Hepatocyte (in vitro differentiated cells): Measurements from ENCODE around the gene PRCC. TPM values are rescaled to one million over a fixed set of nuclear protein-coding genes. Genes with fewer than 3 reads are reported as not detected.
"Not testable (repeated sequence)": the region's sequence is repeated elsewhere in the genome, so short reads cannot be mapped to it uniquely, and the experiment has no call there.

ENCODE experiments used
- DNase-seq: peaks from one replicate; pipeline ENCODE4 v3.0.0-alpha.2; 2016; ENCODE audit warnings: low spot score
- H2AFZ ChIP-seq: fragments of 200-600 bp; sonication (generic); 2 replicates; pipeline ENCODE4 v1.6.0; 2016; ENCODE audit warnings: antibody characterized with exemption, mild to moderate bottlenecking
- H3K27ac ChIP-seq: fragments of 200-600 bp; sonication (generic); 2 replicates; pipeline ENCODE4 v1.5.1; 2016; ENCODE audit warnings: mild to moderate bottlenecking
- H3K27me3 ChIP-seq: fragments of 200-600 bp; sonication (generic); 2 replicates; pipeline ENCODE4 v1.6.1; 2016
- H3K36me3 ChIP-seq: fragments of 200-600 bp; sonication (generic); replicated peaks from 2 replicates; pipeline ENCODE4 v1.5.1; 2016; ENCODE audit warnings: low read depth; ENCODE audit not compliant: insufficient read depth
- H3K4me1 ChIP-seq: fragments of 200-600 bp; sonication (generic); 2 replicates; pipeline ENCODE4 v1.5.1; 2016; ENCODE audit warnings: mild to moderate bottlenecking, moderate library complexity; ENCODE audit not compliant: insufficient read depth
- H3K4me2 ChIP-seq: fragments of 200-600 bp; sonication (generic); 2 replicates; pipeline ENCODE4 v1.6.0; 2016
- H3K4me3 ChIP-seq: fragments of 200-600 bp; sonication (generic); 2 replicates; pipeline ENCODE4 v1.5.1; 2016; ENCODE audit warnings: mild to moderate bottlenecking
- H3K79me2 ChIP-seq: fragments of 200-600 bp; sonication (generic); 2 replicates; pipeline ENCODE4 v1.6.0; 2017; ENCODE audit warnings: mild to moderate bottlenecking
- H3K9me2 ChIP-seq: fragments of 200-600 bp; sonication (generic); replicated peaks from 2 replicates; pipeline ENCODE4 v1.6.0; 2017; ENCODE audit warnings: mild to moderate bottlenecking; ENCODE audit not compliant: insufficient read depth
- H3K9me3 ChIP-seq: fragments of 200-600 bp; sonication (generic); 2 replicates; pipeline ENCODE4 v1.5.1; 2016; ENCODE audit warnings: low read depth, mild to moderate bottlenecking
- H4K20me1 ChIP-seq: fragments of 200-600 bp; sonication (generic); 2 replicates; pipeline ENCODE4 v1.6.0; 2016; ENCODE audit warnings: mild to moderate bottlenecking; ENCODE audit not compliant: insufficient read depth, poor library complexity, severe bottlenecking
- CTCF ChIP-seq: fragments of 200-600 bp; sonication (generic); IDR thresholded peaks from 2 replicates; pipeline ENCODE4 v1.5.1; 2016; ENCODE audit warnings: antibody characterized with exemption, mild to moderate bottlenecking; ENCODE audit not compliant: poor library complexity
- EZH2 ChIP-seq: fragments of 200-600 bp; sonication (generic); IDR thresholded peaks from 2 replicates; pipeline ENCODE4 v1.6.1; 2016; ENCODE audit warnings: antibody characterized with exemption, mild to moderate bottlenecking, borderline replicate concordance
- EZH2phosphoT487 ChIP-seq: fragments of 200-600 bp; sonication (generic); IDR thresholded peaks from one replicate; pipeline ENCODE4 v1.6.1; 2018; ENCODE audit warnings: antibody characterized with exemption, mild to moderate bottlenecking, low read depth, moderate library complexity; ENCODE audit not compliant: unreplicated experiment, severe bottlenecking
- WGBS: methylation state at CpG from one replicate; pipeline ENCODE4 v1.1.6; 2016; ENCODE audit warnings: low lambda C conversion rate; ENCODE audit errors: missing lambda C conversion rate; 5-methylcytosine and 5-hydroxymethylcytosine counted together
- polyA plus RNA-seq: library from polyadenylated mRNA; unstranded; fragments of >200 nt; fragmentation: Nextera tagmentation; extraction: Ambion mirVana; gene quantifications from 2 replicates; pipeline ENCODE4 v1.2.1, GENCODE V29; 2016
- total RNA-seq: library from RNA; depleted of rRNA; stranded (reverse); fragments of >200 nt; gene quantifications from 2 replicates; pipeline ENCODE4 v1.2.3, GENCODE V29; 2014

PRCC gene
- total and polyA plus RNA-seq, 2 experiments from 2014 or later = 35.9 to 108 TPM

- peak overlapping the region; percentile 100 for H3K27ac ChIP-seq
- no peaks in the 10 kb centered on the region for H3K9me2 ChIP-seq
- peaks cover 23% of the 10 kb centered on the region for H3K4me1 ChIP-seq
- H3K36me3 ChIP-seq = no peaks in the 10 kb centered on the region
- TF ChIP-seq CTCF = no peak
- no peak for TF ChIP-seq EZH2phosphoT487
- no peak for TF ChIP-seq EZH2
- peaks cover 55% of the 10 kb centered on the region for H3K79me2 ChIP-seq
- no peaks in the 10 kb centered on the region for H3K27me3 ChIP-seq
- WGBS = 48% methylated on average over 1 of the region's 1 CpG
- H3K4me3 ChIP-seq = peak overlapping the region; percentile 95
- no peak for DNase-seq
- peak overlapping the region; percentile 83 for H3K4me2 ChIP-seq
- no peaks in the 10 kb centered on the region for H3K9me3 ChIP-seq
- no peaks in the 10 kb centered on the region for H4K20me1 ChIP-seq
- no peak overlapping the region for H2AFZ ChIP-seq
Observed at GRCh38 chr1:156752843-156753482, 14.4 kb upstream of the PRCC start.

- Histone ChIP-seq H2AFZ (no peak overlapping the region), H3K27me3 (no peaks in the 10 kb centered on the region), H3K4me2 (no peak overlapping the region), H3K36me3 (no peaks in the 10 kb centered on the region), H3K4me3 (no peak overlapping the region), H3K9me2 (no peaks in the 10 kb centered on the region), H4K20me1 (no peaks in the 10 kb centered on the region), H3K79me2 (peaks cover 43% of the 10 kb centered on the region), H3K4me1 (peaks cover 11% of the 10 kb centered on the region), H3K27ac (no peak overlapping the region), H3K9me3 (no peaks in the 10 kb centered on the region)
- WGBS = 91% methylated on average over 8 of the region's 8 CpGs
- no peak for DNase-seq
- TF ChIP-seq CTCF (no peak), EZH2phosphoT487 (no peak), EZH2 (no peak)
Observed at GRCh38 chr1:156754219-156754618, 13.1 kb upstream of the PRCC start.

DNA sequence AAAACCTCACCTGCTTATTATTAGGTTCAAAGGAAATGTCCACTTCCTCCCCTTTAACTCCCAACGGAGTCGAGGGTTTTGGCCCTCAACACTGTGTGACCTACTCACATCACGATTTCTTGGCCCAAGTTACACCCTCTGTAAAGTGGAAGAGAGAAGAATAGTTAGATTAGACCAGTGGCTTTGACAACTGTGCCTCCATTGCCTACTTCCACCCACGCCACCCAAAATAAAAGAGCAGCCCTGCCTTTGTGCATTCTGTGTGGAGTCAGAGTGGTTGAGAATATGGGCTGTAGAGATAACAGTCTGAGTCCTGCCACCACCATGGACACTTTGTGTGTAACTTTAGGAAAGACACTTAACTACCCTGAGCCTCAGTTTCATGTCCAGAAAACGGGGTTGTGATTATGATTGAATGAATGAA, 11.8 kb upstream of the PRCC start:
- no peaks in the 10 kb centered on the region for H3K9me2 ChIP-seq
- WGBS = 79% methylated on average over 5 of the region's 5 CpGs
- no peaks in the 10 kb centered on the region for H3K9me3 ChIP-seq
- H2AFZ ChIP-seq = no peak overlapping the region
- peaks cover 4% of the 10 kb centered on the region for H3K4me1 ChIP-seq
- DNase-seq = no peak
- H3K27me3 ChIP-seq = no peaks in the 10 kb centered on the region
- peaks cover 30% of the 10 kb centered on the region for H3K79me2 ChIP-seq
- H3K36me3 ChIP-seq = no peaks in the 10 kb centered on the region
- TF ChIP-seq EZH2phosphoT487 = no peak
- no peaks in the 10 kb centered on the region for H4K20me1 ChIP-seq
- no peak overlapping the region for H3K4me2 ChIP-seq
- H3K27ac ChIP-seq = no peak overlapping the region
- no peak overlapping the region for H3K4me3 ChIP-seq

- no peak for DNase-seq
- 97% methylated on average over 1 of the region's 1 CpG for WGBS
Observed at GRCh38 chr1:156756355-156756754, 11.0 kb upstream of the PRCC start.

GRCh38 chr1:156757572-156758253, 9.6 kb upstream of the PRCC start:
- not testable (repeated sequence) for H3K4me1 ChIP-seq, H3K27me3 ChIP-seq, H2AFZ ChIP-seq, H3K9me3 ChIP-seq, H3K27ac ChIP-seq, H3K4me2 ChIP-seq, H3K9me2 ChIP-seq, H3K4me3 ChIP-seq, H3K36me3 ChIP-seq, DNase-seq, H4K20me1 ChIP-seq
- H3K79me2 ChIP-seq = peaks cover 14% of the 10 kb centered on the region
- 98% methylated on average over 10 of the region's 10 CpGs for WGBS

More at GRCh38 chr1:156756355-156756754, 11.0 kb upstream of the PRCC start:
- peaks cover 4% of the 10 kb centered on the region for H3K4me1 ChIP-seq
- no peak overlapping the region for H2AFZ ChIP-seq
- H3K27ac ChIP-seq = no peak overlapping the region
- TF ChIP-seq EZH2phosphoT487 (no peak), EZH2 (no peak), CTCF (no peak)
- H3K9me2 ChIP-seq = no peaks in the 10 kb centered on the region
- H3K4me2 ChIP-seq = no peak overlapping the region
- H3K27me3 ChIP-seq = no peaks in the 10 kb centered on the region
- no peaks in the 10 kb centered on the region for H3K9me3 ChIP-seq
- H3K79me2 ChIP-seq = peaks cover 22% of the 10 kb centered on the region
- no peak overlapping the region for H3K4me3 ChIP-seq
- H3K36me3 ChIP-seq = no peaks in the 10 kb centered on the region
- H4K20me1 ChIP-seq = no peaks in the 10 kb centered on the region
